GM23338 (cell line): ENCODE results near the gene CSN3. TPM values are rescaled to one million over a fixed set of nuclear protein-coding genes. Genes with fewer than 3 reads are reported as not detected.

Source experiments
- ATAC-seq: fragments of 200-7000 bp; cut with Tn5 transposase; 3 replicates; pipeline ENCODE4 v1.9.1; 2020
- DNase-seq: peaks from one replicate; pipeline ENCODE4 v3.0.0-alpha.2; 2015; ENCODE audit warnings: low spot score
- H2AFZ ChIP-seq: fragments of 200-600 bp; sonication (generic); 2 replicates; pipeline ENCODE4 v1.8.0; 2016; ENCODE audit warnings: antibody characterized with exemption, mild to moderate bottlenecking, moderate library complexity
- H3F3A ChIP-seq: fragments of 200-600 bp; sonication (generic); replicated peaks from 2 replicates; pipeline ENCODE4 v1.8.0; 2017; ENCODE audit warnings: antibody characterized with exemption, mixed run types, low read depth
- H3K27ac ChIP-seq: fragments of 200-600 bp; sonication (generic); 2 replicates; pipeline ENCODE4 v1.6.1; 2016; ENCODE audit warnings: low read depth
- H3K27me3 ChIP-seq: fragments of 200-600 bp; sonication (generic); 2 replicates; pipeline ENCODE4 v1.8.0; 2016; ENCODE audit warnings: mild to moderate bottlenecking, mixed run types, moderate library complexity; ENCODE audit not compliant: insufficient read depth
- H3K36me3 ChIP-seq: fragments of 200-600 bp; sonication (generic); 2 replicates; pipeline ENCODE4 v1.8.0; 2016; ENCODE audit warnings: mild to moderate bottlenecking; ENCODE audit not compliant: insufficient read depth
- H3K4me1 ChIP-seq: fragments of 200-600 bp; sonication (generic); 2 replicates; pipeline ENCODE4 v1.8.0; 2016; ENCODE audit warnings: mild to moderate bottlenecking, moderate library complexity; ENCODE audit not compliant: insufficient read depth
- H3K4me2 ChIP-seq: fragments of 200-600 bp; sonication (generic); 2 replicates; pipeline ENCODE4 v1.7.1; 2017; ENCODE audit warnings: mixed run types
- H3K4me3 ChIP-seq: fragments of 200-600 bp; sonication (generic); 2 replicates; pipeline ENCODE4 v1.6.1; 2016; ENCODE audit warnings: mixed run types
- H3K79me2 ChIP-seq: fragments of 200-600 bp; sonication (generic); replicated peaks from 2 replicates; pipeline ENCODE4 v1.8.0; 2017; ENCODE audit warnings: mild to moderate bottlenecking; ENCODE audit not compliant: insufficient read depth
- H3K9me2 ChIP-seq: fragments of 200-600 bp; sonication (generic); 2 replicates; pipeline ENCODE4 v1.8.0; 2017; ENCODE audit not compliant: insufficient read depth
- H4K20me1 ChIP-seq: fragments of 200-600 bp; sonication (generic); replicated peaks from 2 replicates; pipeline ENCODE4 v1.8.0; 2017; ENCODE audit warnings: mild to moderate bottlenecking; ENCODE audit not compliant: insufficient read depth
- H3K27ac Mint-ChIP-seq: 2 replicates; pipeline ENCODE4 v1.8.0; 2020; ENCODE audit warnings: inconsistent platforms, mild to moderate bottlenecking, moderate library complexity, mixed read lengths
- H3K27me3 Mint-ChIP-seq: 3 replicates; pipeline ENCODE4 v1.8.0; 2022; ENCODE audit warnings: low read depth, mild to moderate bottlenecking, moderate library complexity, mixed read lengths, inconsistent platforms; ENCODE audit not compliant: insufficient read depth, poor library complexity
- H3K36me3 Mint-ChIP-seq: 3 replicates; pipeline ENCODE4 v1.8.0; 2021; ENCODE audit warnings: low read depth, mild to moderate bottlenecking, inconsistent platforms, moderate library complexity, mixed read lengths
- H3K4me1 Mint-ChIP-seq: 3 replicates; pipeline ENCODE4 v1.8.0; 2020; ENCODE audit warnings: mild to moderate bottlenecking, inconsistent platforms, mixed read lengths
- H3K4me3 Mint-ChIP-seq: 3 replicates; pipeline ENCODE4 v1.8.0; 2021; ENCODE audit warnings: moderate library complexity, mild to moderate bottlenecking, inconsistent platforms, mixed read lengths
- H3K9me3 Mint-ChIP-seq: 3 replicates; pipeline ENCODE4 v1.8.0; 2020; ENCODE audit warnings: moderate library complexity, mild to moderate bottlenecking, inconsistent platforms, mixed read lengths
- ETS1 ChIP-seq: IDR thresholded peaks from 2 replicates; pipeline ENCODE4 v1.6.1; 2016; ENCODE audit warnings: antibody characterized with exemption
- JUNB ChIP-seq: IDR thresholded peaks from one replicate; pipeline ENCODE4 v1.6.1; 2016; ENCODE audit warnings: antibody characterized with exemption; ENCODE audit not compliant: unreplicated experiment
- NANOG ChIP-seq: IDR thresholded peaks from 2 replicates; pipeline ENCODE4 v1.6.1; 2016; ENCODE audit warnings: antibody characterized with exemption, borderline replicate concordance
- POLR2AphosphoS5 ChIP-seq: IDR thresholded peaks from 2 replicates; pipeline ENCODE4 v1.6.1; 2016; ENCODE audit warnings: antibody characterized with exemption, low read depth
- REST ChIP-seq: IDR thresholded peaks from one replicate; pipeline ENCODE4 v1.6.1; 2018; ENCODE audit warnings: antibody characterized with exemption; ENCODE audit not compliant: unreplicated experiment
- STAT1 ChIP-seq: IDR thresholded peaks from one replicate; pipeline ENCODE4 v1.6.1; 2016; ENCODE audit warnings: antibody characterized with exemption; ENCODE audit not compliant: unreplicated experiment
- ZNF114 ChIP-seq: fragments of 250-450 bp; sonication (Bioruptor Pico); IDR thresholded peaks from 2 replicates; pipeline ENCODE4 v1.5.0; 2020; ENCODE audit warnings: mild to moderate bottlenecking, moderate library complexity
- ZNF331 ChIP-seq: fragments of 250-450 bp; sonication (Bioruptor Pico); IDR thresholded peaks from 2 replicates; pipeline ENCODE4 v1.5.0; 2020; ENCODE audit warnings: low read depth, mild to moderate bottlenecking, moderate library complexity
- ZNF462 ChIP-seq: fragments of 250-450 bp; sonication (Bioruptor Pico); IDR thresholded peaks from 2 replicates; pipeline ENCODE4 v1.5.0; 2020; ENCODE audit warnings: mild to moderate bottlenecking, moderate library complexity
- polyA plus RNA-seq: library from polyadenylated mRNA; unstranded; fragments of >200 nt; fragmentation: Nextera tagmentation; extraction: Ambion mirVana; gene quantifications from 2 replicates; pipeline ENCODE4 v1.2.1, GENCODE V29; 2016
- total RNA-seq: library from RNA; depleted of rRNA; stranded (reverse); fragments of >200 nt; shearing (Covaris generic); gene quantifications from 2 replicates; pipeline ENCODE4 v1.2.3, GENCODE V29; 2014

Gene CSN3
- total and polyA plus RNA-seq, 2 experiments from 2014 or later = not detected

GRCh38 chr4:70251250-70251944, 9.0 kb downstream of the CSN3 start (continued):
- TF ChIP-seq ZNF462 (CRISPR knock-in tag) (no peak), NANOG (no peak), ETS1 (no peak), ZNF331 (CRISPR knock-in tag) (no peak), JUNB (no peak), POLR2AphosphoS5 (no peak)

- Mint-ChIP-seq H3K27ac (no peak overlapping the region), H3K27me3 (no peaks in the 10 kb centered on the region), H3K9me3 (no peaks in the 10 kb centered on the region), H3K4me3 (no peak overlapping the region), H3K4me1 (no peaks in the 10 kb centered on the region), H3K36me3 (no peaks in the 10 kb centered on the region)
- Histone ChIP-seq H3K4me2 (no peak overlapping the region), H3K4me1 (no peaks in the 10 kb centered on the region), H2AFZ (no peak overlapping the region), H3K27ac (no peak overlapping the region), H3K79me2 (no peaks in the 10 kb centered on the region), H3K4me3 (no peak overlapping the region), H3K27me3 (no peaks in the 10 kb centered on the region), H4K20me1 (no peaks in the 10 kb centered on the region), H3K36me3 (no peaks in the 10 kb centered on the region), H3F3A (no peaks in the 10 kb centered on the region), H3K9me2 (no peaks in the 10 kb centered on the region)
- DNase-seq = no peak
- TF ChIP-seq JUNB (no peak), REST (no peak), POLR2AphosphoS5 (no peak), ZNF114 (no peak), STAT1 (no peak)
- no peak for ATAC-seq
Measured at GRCh38 chr4:70251945-70252277, 9.5 kb downstream of the CSN3 start.
